HG02852 (cell line): Measurements from ENCODE around the gene PFN2.

Experiments used
- ATAC-seq: cut with Tn5 transposase; IDR thresholded peaks from one replicate; pipeline ENCODE4 v1.9.1; 2021; ENCODE audit warnings: mild to moderate bottlenecking, moderate library complexity; ENCODE audit not compliant: unreplicated experiment

PFN2 gene

DNA sequence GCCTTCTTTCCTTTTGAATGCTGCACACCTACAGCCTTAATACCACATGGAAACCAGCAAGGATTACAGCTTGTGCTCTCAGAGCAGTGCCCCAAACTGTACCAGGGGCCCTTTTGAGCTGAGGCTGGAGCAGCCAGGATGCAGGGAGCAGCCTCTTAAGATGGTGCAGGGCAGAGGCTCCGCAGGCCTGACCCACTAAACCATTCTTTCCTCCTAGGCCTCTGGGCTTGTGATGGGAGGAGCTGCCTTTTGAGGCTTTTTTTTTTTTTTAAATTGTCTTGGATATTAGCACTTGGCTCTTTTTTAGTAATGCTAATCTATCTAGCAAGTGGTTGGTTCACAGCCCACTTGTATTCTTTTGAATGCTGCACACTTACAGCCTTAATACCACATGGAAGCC, 37.7 kb downstream of the PFN2 start:
- ATAC-seq: no peak

DNA sequence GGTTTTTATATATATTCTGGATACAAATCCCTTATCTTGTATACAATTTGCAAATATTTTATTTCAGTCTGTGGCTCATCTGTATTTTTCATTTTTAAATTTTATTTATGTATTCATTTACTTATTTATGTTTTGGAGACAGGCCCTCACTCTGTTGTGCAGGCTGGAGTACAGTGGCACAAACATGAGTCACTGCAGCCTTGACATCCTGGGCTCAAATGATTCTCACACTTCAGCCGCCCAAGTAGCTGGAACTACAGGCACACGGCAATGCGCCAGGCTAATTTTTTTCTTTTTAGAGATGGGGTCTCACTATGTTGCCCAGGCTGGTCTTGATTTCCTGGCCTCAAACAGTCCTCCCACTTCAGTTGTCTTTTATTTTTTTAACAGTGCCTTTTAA, 50.6 kb downstream of the PFN2 start:
- no peak for ATAC-seq

DNA sequence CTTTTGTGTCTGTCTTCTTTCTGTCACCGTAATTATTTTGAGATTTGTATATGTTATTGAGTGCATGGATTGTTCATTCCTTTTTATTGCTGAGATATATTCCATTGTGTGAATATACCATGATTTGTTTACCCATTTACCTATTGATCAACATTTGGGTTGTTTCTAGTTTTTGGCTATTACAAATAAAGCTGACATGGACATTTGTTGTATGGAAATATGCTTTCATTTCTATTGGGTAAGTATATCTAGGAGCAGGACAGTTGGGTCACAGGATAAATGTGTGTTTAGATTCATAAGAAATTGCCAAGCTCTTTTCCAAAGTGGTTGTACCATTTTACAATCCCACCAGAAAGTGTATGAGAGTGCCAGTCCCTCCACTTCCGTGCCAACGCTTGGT, 51.2 kb downstream of the PFN2 start:
- ATAC-seq: no peak

DNA sequence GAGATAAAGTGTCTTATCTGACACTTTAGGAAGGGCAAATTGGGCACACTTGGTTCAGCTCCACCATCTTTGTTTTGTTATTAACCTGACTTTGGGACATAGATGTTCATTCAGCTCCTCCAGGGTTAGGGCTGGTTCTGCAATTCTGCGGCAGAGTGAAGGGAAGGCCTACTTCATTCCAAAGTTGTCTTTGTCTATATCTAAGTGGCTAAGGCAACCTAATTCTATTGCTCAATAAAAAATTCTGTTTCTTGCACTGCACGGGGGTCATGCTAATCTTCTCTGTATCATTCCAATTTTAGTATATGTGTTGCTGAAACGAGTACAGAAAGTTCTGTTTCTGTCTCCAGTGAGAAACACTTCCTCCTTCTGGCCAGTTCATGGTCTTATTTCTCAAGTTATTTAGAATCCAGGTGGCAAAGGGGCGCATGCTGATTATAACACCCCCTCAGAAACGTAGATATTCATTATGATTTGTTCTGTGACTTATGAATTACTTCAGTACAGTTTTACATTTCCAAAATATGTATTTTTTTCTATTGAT, 53.5 kb downstream of the PFN2 start:
- no peak for ATAC-seq
